OCI-M2 (cell line): ENCODE results near the gene CNOT3.
"Not testable (repeated sequence)": the region's sequence is repeated elsewhere in the genome, so short reads cannot be mapped to it uniquely, and the experiment has no call there.

Experiments
- DNase-seq: peaks from one replicate; lab custom pipeline; 2025; ENCODE audit not compliant: unreplicated experiment; lab: John Stamatoyannopoulos, UW

CNOT3 gene

DNA sequence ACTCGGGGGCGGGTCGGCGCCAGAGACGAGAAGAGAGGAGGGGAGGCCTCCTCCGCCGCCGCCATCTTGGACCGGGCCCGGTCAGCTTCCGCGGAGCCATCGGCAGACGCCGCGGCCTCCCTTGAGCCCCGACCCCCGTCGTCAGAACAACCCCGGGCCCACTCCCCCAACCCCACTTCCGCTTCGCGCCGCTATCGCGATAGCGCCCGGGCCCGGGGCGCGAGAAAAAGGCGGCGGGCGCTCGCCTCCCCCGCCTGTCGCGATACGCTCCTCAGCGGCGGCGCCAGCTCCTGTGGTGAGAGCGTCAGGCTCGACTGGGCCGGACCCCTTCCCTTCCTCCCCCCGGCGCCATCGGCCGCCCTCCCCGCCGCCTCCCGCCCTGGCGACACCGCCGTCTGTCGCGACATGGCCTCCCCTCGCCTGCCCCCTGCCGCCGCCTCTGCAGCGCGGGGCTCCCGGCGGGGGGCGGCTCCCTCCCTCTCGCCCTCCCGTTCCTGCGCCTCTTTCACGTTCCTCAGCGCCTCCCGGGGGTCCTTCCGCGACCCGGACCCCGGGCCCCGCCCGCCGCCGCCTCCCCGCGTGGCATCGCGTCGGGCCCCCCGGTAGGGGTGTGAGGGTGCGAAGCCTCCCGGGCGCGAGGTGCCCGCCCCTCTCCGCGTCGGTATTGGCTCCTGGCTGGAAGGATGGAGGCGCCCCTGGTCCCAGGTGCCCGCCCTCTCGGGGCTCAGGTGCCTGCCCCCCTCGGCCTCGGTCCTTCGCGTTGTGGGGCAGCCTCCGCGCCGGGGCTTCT is at the start of gene CNOT3:
Gene CNOT3, plus strand, starts transcription at position 64 of the 790 bp plus-strand sequence. CDS start 5,217 bp downstream, outside the sequence.
- no peak for DNase-seq

GRCh38 chr19:54094426-54095000 is 43.0 kb upstream of the CNOT3 start:
- no peak for DNase-seq

DNA sequence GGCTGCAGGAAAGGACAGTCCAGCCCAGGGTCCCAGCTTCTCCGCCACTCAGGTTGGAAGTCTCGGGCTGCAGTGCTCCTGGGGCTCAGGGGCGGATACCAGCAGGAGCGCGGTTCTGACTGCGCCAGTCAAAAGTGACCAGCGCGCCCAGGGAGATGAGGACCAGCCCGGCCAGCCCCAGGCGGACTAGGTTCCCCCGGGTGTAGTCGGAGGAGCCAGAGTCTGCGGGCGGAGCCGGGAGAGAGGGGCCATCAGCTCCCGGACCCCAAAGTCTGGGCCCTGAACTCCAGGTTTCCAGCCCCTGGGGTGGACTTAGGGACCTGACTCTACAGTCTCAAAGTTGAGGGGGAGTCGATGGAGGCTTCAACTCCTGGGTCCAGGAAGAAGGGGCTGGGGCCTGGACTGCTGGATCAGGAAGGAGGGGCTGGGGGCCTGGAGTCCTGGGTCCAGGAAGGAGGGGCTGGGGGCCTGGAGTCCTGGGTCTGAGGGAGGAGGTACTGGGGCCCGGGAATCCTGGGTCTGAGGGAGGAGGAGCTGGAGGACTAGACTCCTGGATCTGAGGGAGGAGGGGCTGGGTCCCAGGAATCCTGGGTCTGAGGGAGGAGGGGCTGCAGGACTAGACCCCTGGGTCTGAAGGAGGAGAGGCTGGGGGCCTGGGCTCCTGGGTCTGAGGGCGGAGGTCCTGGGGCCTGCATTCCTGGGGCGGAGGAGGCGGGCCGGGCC is 42.3 kb upstream of the CNOT3 start:
- DNase-seq: no peak

DNA sequence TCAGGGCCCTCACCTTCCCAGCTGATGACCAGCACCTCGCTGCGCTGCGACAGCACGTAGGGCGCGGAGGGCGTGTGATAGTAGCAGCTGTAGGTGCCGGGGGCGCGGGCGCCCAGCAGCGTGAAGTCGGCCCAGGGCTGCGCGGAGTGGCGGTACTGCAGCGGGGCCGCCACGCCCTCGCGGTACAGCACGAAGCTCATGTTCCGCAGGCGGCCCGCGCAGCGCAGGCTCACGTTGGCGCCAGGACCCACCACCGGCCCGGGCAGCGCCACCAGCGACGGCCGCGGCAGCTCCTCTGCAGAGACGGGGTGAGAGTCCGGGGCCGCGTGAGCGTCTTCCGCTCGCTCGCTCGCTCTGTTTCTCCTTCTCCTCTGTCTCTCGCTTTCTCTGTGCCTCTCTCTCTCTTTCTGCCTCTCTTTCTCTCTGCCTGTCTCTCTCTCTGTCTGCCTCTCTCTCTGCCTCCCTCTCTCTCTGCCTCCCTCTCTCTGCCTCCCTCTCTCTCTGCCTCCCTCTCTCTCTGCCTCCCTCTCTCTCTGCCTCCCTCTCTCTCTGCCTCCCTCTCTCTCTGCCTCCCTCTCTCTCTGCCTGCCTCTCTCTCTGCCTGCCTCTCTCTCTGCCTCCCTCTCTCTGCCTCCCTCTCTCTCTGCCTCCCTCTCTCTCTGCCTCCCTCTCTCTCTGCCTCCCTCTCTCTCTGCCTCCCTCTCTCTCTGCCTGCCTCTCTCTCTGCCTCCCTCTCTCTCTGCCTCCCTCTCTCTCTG is 41.5 kb upstream of the CNOT3 start:
- DNase-seq: not testable (repeated sequence)

DNA sequence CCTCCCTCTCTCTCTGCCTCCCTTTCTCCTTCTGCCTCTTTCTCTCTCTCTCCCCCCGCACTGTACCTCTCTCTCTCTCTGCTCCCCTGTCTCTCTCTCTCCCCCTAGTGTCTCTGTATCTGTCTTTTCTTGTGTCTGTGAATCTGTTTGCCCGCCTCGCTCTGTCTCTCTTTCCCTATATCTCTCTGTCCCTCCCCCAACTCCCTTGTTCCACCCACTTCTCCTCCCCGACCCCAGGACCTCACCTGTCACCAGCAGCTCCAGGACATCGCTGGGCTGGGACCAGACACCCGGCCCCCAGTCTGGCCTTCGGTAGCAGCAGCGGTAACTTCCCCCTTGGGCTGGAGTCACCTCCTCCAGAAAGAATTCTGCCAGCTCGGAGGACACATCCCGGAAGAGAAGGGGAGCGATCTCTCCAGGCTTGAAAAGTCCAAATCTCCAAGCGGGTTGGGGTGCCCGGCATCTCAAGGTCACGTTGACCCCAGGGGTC is 40.9 kb upstream of the CNOT3 start:
- DNase-seq: no peak

- DNase-seq: no peak
These were observed 38.2 kb upstream of the CNOT3 start for GRCh38 chr19:54099190-54099902.

DNA sequence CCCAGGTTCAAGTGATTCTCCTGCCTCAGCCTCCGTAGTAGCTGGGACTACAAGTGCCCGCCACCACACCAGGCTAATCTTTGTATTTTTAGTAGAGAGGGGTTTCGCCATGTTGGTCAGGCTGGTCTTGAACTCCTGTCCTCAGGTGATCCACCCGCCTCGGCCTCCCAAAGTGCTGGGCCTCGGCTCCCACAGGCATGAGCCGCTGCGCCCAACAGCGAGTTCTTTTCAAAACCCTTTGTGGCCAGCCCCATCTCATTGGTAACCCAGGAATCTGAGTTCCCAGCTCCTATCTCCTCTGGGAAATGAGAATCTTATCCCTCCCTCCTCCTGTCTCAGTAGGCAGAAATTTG is 37.7 kb upstream of the CNOT3 start:
- not testable (repeated sequence) for DNase-seq

GRCh38 chr19:54100561-54100960 is 37.0 kb upstream of the CNOT3 start, which contains the start of gene OSCAR:
TSS of gene OSCAR (minus strand) at chr19:54100803. CDS start at chr19:54100792, 11 bp downstream.
- no peak for DNase-seq

GRCh38 chr19:54102421-54103169 is 35.0 kb upstream of the CNOT3 start, which contains the start of gene NDUFA3:
TSS of gene NDUFA3 (plus strand) at chr19:54102855. CDS start at chr19:54102879, 24 bp downstream.
- peak; percentile 72 for DNase-seq

- no peak for DNase-seq
These were observed 32.4 kb upstream of the CNOT3 start for GRCh38 chr19:54104998-54105715.

DNA sequence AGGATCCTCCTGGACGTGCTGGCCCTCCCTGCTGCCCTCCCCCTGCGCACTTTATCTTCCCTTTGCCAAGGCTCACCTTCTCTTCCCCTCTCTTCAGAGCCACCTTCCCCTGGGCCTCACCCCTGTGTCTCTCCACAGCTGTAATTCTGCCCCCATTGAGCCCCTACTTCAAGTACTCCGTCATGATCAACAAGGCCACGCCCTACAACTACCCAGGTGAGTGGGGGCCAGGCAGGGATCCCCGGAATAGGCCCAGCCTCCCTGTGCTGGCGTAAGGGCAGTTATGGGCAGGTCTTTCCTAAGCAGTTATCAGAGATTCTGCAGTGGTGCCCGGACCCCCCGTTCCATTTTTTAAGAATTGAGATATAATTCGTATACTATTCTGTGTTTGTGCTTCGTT is 31.8 kb upstream of the CNOT3 start:
- DNase-seq: no peak

DNA sequence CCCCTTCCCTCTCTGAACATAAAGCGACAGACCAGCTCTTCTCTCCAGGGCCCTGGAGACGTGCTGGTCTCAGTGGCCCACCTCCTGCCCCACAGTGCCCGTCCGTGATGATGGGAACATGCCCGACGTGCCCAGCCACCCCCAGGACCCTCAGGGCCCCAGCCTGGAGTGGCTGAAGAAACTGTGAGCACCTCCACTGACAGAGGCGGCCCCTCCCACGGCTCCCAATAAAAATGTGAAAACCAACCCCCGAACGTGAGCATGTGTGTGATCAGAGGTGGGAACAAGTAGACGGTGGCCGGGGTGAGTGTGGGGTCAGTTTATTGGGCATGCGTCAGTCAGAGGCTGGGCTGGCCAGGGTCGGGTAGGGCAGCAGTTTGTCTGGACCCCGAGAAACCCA is 30.8 kb upstream of the CNOT3 start:
- no peak for DNase-seq

GRCh38 chr19:54107876-54108490 is 29.6 kb upstream of the CNOT3 start:
- no peak for DNase-seq

- no peak for DNase-seq
These were observed 29.1 kb upstream of the CNOT3 start for GRCh38 chr19:54108496-54108895.

DNA sequence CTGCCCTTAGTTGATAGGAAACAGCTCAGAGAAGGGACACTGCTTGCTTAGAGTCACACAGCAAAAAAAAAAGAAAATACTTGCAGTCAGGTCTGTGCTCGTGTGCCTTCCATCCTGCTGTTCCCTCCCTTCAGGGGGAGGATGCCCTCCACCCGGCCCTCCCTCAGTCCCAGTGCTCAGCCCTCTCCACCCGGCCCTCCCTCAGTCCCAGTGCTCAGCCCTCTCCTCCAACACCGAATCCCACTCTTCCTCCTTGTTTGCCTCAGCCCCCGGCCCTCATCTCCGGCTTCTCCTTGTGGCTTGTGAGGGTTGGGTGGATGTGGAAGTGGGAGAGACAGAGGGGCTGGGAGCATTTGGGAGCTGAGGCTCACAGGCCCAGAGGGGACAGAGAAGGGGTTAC is 27.9 kb upstream of the CNOT3 start:
- no peak for DNase-seq

DNA sequence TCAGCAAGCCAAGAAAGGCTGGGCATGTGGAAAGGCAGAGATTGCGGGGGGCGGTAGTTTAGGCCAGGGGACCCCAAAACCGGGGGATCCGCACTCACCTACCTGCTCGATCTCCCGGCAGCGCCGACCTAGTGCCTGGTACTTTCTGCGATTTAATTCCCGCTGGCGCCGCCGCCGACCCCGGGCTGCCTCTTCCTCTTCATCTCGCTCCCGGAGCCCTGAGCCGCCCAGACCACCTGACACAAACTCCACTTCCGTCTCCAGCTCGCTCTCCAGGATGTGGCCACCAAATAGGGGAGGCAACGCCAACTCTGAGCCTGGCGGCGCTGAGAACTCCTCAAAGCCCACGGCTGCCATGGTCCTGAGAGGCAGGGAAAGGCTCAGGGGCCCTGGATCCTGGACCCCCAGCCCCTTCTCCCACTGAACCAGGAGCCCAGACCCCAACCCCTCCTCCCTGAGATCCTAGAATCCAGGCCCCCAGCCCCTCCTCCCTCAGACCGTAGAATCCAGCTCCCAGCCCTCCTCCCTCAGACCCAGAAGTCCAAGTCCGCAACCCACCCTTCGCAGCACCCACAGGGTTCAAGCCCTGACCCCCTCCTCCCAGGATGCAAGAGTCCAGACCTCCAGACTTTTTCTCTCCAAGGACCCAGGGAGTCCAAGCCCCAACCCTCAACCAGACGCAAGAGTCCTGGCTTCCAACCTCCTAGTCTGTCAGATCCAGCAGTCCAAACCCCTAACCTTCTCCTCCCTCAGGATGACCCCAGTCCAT is 23.0 kb upstream of the CNOT3 start:
- DNase-seq: no peak

DNA sequence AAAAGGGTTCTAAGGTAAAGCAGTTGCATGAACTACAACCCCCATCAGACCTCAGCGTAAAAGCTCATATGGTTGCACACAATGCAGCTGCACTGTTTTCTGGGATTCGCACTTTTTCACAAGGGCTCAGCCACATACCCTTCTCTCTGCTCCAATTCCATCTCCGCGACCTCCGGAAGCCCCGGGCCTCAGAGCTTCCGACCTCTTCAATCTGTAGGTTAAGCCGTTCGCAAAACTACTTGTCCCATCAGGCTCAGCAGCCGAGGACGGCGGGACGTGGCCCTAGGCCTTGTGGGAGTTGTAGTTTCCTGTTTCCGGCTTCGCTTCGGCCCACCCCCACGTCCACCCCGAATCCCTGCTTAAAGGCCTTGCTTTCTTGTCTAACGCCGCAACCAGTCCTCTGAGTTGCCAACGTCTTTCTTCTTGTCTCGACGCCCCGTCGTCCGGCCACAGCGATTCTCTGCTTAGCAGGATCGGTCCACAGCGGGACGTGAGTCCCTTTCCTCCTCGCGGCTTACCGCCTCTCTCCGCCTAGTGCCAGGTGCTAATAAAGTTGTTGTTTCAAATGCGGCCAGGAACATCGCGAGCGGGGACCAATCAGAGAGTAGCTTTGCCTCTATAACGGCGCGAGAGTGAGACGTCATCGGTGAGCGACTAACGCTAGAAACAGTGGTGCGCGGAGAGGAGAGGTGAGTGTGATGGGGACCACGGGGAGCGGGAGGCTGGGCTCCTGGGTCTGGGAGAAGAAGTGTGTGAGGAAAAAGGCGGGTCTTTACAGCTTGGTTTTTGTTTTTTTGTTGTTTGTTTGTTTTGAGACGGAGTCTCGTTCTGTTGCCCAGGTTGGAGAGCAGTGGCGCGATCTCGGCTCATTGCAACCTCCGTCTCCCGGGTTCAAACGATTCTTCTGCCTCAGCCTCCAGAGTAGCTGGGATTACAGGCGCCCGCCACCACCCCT is 22.2 kb upstream of the CNOT3 start, which contains the start of the genes PRPF31 and TFPT:
Gene PRPF31, plus strand, starts transcription at position 646 of the 955 bp plus-strand sequence. CDS start 2,525 bp downstream, outside the sequence.
Gene TFPT, minus strand, starts transcription at position 549 of the 955 bp plus-strand sequence. Its CDS starts 388 bp downstream, at position 161.
- DNase-seq: peak; percentile 97
